UCSD-AML1 (cell line): ENCODE data around the gene TTYH2.
"Not testable (repeated sequence)": the region's sequence is repeated elsewhere in the genome, so short reads cannot be mapped to it uniquely, and the experiment has no call there.

Source experiments
- DNase-seq: peaks from one replicate; lab custom pipeline; 2025; ENCODE audit not compliant: unreplicated experiment; lab: John Stamatoyannopoulos, UW

TTYH2 gene

GRCh38 chr17:74259667-74260524 lies 46.5 kb downstream of the TTYH2 start:
- no peak for DNase-seq

GRCh38 chr17:74260525-74260850 lies 47.1 kb downstream of the TTYH2 start:
- no peak for DNase-seq

- DNase-seq = no peak
Measured at GRCh38 chr17:74262601-74263000, 49.2 kb downstream of the TTYH2 start.

- DNase-seq = not testable (repeated sequence)
Measured at GRCh38 chr17:74267054-74267453, 53.7 kb downstream of the TTYH2 start.

GRCh38 chr17:74267579-74267978 lies 54.2 kb downstream of the TTYH2 start:
- no peak for DNase-seq

- no peak for DNase-seq
Measured at GRCh38 chr17:74267987-74268499, 54.7 kb downstream of the TTYH2 start.

GRCh38 chr17:74268558-74268957 lies 55.2 kb downstream of the TTYH2 start:
- peak; percentile 32 for DNase-seq

GRCh38 chr17:74270333-74270732 lies 57.0 kb downstream of the TTYH2 start:
- no peak for DNase-seq

GRCh38 chr17:74271281-74271680 lies 57.9 kb downstream of the TTYH2 start:
- DNase-seq = no peak

- no peak for DNase-seq
Measured at GRCh38 chr17:74271901-74272561, 58.7 kb downstream of the TTYH2 start.

- no peak for DNase-seq
Measured at GRCh38 chr17:74272731-74273201, 59.4 kb downstream of the TTYH2 start.

GRCh38 chr17:74274060-74274708 lies 60.8 kb downstream of the TTYH2 start, which contains the start of gene DNAI2:
Gene DNAI2 (plus strand): TSS chr17:74274234. CDS start chr17:74281818, 7,584 bp downstream.
- DNase-seq = peak; percentile 33

- no peak for DNase-seq
Measured at GRCh38 chr17:74274709-74275340, 61.5 kb downstream of the TTYH2 start.

- no peak for DNase-seq
Measured at GRCh38 chr17:74276051-74276476, 62.7 kb downstream of the TTYH2 start.

- DNase-seq = no peak
Measured at GRCh38 chr17:74276541-74277009, 63.2 kb downstream of the TTYH2 start.

- DNase-seq = no peak
Measured at GRCh38 chr17:74277935-74278334, 64.6 kb downstream of the TTYH2 start.

GRCh38 chr17:74279617-74280016 lies 66.2 kb downstream of the TTYH2 start:
- DNase-seq = not testable (repeated sequence)

- DNase-seq = no peak
Measured at GRCh38 chr17:74280093-74280513, 66.7 kb downstream of the TTYH2 start.

- DNase-seq = no peak
Measured at GRCh38 chr17:74281799-74282198, 68.4 kb downstream of the TTYH2 start.

GRCh38 chr17:74282274-74282586 lies 68.9 kb downstream of the TTYH2 start:
- DNase-seq = not testable (repeated sequence)
